Esophagus squamous epithelium (tissue), 5 donors: ENCODE measurements around the gene GGTLC1. TPM values are rescaled to one million over a fixed set of nuclear protein-coding genes. Genes with fewer than 3 reads are reported as not detected.

Source experiments
- DNase-seq: peaks from one replicate; lab custom pipeline; 2025; lab: John Stamatoyannopoulos, UW
- H3K27ac ChIP-seq, 4 donors: fragments of 200-600 bp; sonication (generic); one replicate each; pipeline ENCODE4 v1.5.1; 2016 to 2019; ENCODE audit warnings: mild to moderate bottlenecking in 1 of 4
- H3K27me3 ChIP-seq, 4 donors: fragments of 200-600 bp; sonication (generic); 1 replicate in 3 of 4; 2 replicates in 1 of 4; pipeline versions ENCODE4 v1.5.1 to v1.6.0; 2017 to 2021; ENCODE audit warnings: antibody characterized with exemption in 1 of 4
- H3K36me3 ChIP-seq, 3 donors: fragments of 200-600 bp; sonication (generic); one replicate each; pipeline ENCODE4 v1.5.1; 2016 to 2019
- H3K4me1 ChIP-seq, 3 donors: fragments of 200-600 bp; sonication (generic); one replicate each; pipeline ENCODE4 v1.5.1; 2017 to 2019
- H3K4me3 ChIP-seq, 4 donors: fragments of 200-600 bp; sonication (generic); 1 replicate in 3 of 4; 2 replicates in 1 of 4; pipeline ENCODE4 v1.5.1; 2016 to 2019; ENCODE audit warnings: mild to moderate bottlenecking in 2 of 4, moderate library complexity in 1 of 4
- H3K9me3 ChIP-seq, 3 donors: fragments of 200-600 bp; sonication (generic); one replicate each; pipeline ENCODE4 v1.5.1; 2016 to 2019
- POLR2A ChIP-seq, 4 donors: fragments of 450-650 bp; IDR thresholded peaks; one replicate each; pipeline ENCODE4 v1.6.1; 2017; ENCODE audit warnings: antibody characterized with exemption in 4 of 4, mild to moderate bottlenecking in 4 of 4, moderate library complexity in 3 of 4
- WGBS, 2 donors: methylation state at CpG; one replicate each; pipeline ENCODE4 v1.1.5; 2018; 5-methylcytosine and 5-hydroxymethylcytosine counted together
- intact Hi-C: fragments of 100-400 bp; cut with DNase I; formaldehyde crosslinking; loops from one replicate; pipeline ENCODE4 v1.15.0; 2022
- total RNA-seq, 4 donors: library from RNA; depleted of rRNA; stranded (reverse); fragments of >200 nt; gene quantifications; one replicate each; pipeline ENCODE4 v1.1.0, GENCODE V29; 2016
- TF ChIP-seq, protein P1 (sequence below), 6 experiments: fragments of 450-650 bp in 4 of 6; fragments of 200-600 bp in 2 of 6; sonication (generic) in 2 of 6; IDR thresholded peaks; one replicate each; pipeline ENCODE4 v1.5.1; 2016 to 2019; ENCODE audit warnings: antibody characterized with exemption in 6 of 6, mild to moderate bottlenecking in 4 of 6, moderate library complexity in 4 of 6
- donor health status: DM: yes; HTN: yes; CAD: no.

GGTLC1 gene
- total RNA-seq, 4 donors from 2014 or later, result not detected

DNA sequence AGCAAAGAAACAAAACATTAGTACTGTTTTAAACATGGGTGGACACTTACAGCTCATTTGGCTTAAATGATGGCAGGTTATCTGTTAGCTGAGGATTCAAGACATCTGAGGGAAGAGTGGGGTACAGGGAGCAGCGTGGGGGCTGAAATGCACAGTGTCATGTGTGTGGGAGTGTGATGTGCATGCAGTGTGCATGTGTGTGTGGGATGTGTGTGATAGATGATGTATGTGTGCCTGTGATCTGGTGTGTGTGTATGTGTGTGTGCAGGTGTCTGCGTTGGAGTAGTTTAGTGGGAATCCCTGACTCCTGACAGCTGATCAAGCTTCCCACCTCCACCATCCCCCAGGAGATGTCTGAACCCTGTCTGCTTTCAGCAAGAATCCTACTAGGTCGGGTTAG, 25.4 kb upstream of the GGTLC1 start:
- WGBS, 2 donors, result 71 to 81% methylated on average over 3 of the region's 3 CpGs
- TF ChIP-seq POLR2A (IDR thresholded peaks at IDR 0.05), result no peak
- intact Hi-C loops, result no loop called here

DNA sequence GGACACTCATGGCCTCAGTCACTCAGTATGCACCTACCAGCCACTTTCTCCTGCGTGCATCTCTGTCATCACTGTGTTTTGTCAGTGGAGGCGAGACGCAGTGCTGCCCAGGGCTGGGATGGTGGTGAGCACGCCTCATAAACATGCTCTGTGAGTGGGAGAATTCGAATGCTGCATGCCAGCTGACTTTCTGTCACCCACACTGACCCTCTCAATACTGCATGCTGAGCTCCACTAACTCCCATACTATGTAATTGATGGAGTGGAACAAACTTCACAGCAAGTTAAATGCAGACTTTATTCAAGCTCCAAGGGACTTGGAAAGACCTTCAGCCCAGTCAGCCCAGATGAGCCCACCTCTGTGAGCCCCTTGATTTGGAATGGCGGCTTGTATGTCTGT, 22.7 kb upstream of the GGTLC1 start:
- Histone ChIP-seq H3K27me3 (peaks cover 0 to 6% (median 0%) of the 10 kb centered on the region in 4 donors), H3K4me3 (no peak overlapping the region), H3K36me3 (no peaks in the 10 kb centered on the region), H3K9me3 (no peaks in the 10 kb centered on the region), H3K27ac (no peak overlapping the region), H3K4me1 (no peaks in the 10 kb centered on the region)
- intact Hi-C loops, result no loop called here
- TF ChIP-seq, protein P1, sequence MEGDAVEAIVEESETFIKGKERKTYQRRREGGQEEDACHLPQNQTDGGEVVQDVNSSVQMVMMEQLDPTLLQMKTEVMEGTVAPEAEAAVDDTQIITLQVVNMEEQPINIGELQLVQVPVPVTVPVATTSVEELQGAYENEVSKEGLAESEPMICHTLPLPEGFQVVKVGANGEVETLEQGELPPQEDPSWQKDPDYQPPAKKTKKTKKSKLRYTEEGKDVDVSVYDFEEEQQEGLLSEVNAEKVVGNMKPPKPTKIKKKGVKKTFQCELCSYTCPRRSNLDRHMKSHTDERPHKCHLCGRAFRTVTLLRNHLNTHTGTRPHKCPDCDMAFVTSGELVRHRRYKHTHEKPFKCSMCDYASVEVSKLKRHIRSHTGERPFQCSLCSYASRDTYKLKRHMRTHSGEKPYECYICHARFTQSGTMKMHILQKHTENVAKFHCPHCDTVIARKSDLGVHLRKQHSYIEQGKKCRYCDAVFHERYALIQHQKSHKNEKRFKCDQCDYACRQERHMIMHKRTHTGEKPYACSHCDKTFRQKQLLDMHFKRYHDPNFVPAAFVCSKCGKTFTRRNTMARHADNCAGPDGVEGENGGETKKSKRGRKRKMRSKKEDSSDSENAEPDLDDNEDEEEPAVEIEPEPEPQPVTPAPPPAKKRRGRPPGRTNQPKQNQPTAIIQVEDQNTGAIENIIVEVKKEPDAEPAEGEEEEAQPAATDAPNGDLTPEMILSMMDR (IDR thresholded peaks at IDR 0.05), result no peak
- TF ChIP-seq POLR2A (IDR thresholded peaks at IDR 0.05), result no peak
- DNase-seq, result no peak
- 79% methylated on average over 5 to 6 of the region's 6 CpGs for WGBS, 2 donors

More for the DNA sequence above, 25.4 kb upstream of the GGTLC1 start:
- no peak for DNase-seq
- Histone ChIP-seq H3K27ac (no peak overlapping the region), H3K36me3 (no peaks in the 10 kb centered on the region), H3K27me3 (peaks cover 0 to 16% (median 0%) of the 10 kb centered on the region in 4 donors), H3K4me1 (no peaks in the 10 kb centered on the region), H3K9me3 (no peaks in the 10 kb centered on the region), H3K4me3 (no peak overlapping the region)

DNA sequence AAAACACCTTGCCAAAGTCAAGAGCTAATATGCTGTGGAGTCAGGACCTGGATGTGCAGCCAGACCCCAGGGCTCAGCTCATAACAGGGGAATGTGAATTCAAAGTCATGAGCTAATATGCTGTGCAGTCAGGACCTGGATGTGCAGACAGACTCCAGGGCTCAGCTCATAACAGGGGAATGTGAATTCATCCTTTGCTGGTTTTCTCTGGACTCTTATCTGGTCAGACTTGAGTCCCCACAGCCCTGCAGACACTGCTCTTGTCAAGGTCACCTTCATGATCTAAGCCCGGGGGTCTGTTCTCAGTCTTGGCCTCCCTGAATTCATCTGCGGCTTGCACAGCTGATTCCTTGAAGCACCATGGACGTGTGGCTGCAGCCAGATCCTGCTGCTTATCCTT, 19.2 kb upstream of the GGTLC1 start:
- intact Hi-C loops, result no loop called here

DNA sequence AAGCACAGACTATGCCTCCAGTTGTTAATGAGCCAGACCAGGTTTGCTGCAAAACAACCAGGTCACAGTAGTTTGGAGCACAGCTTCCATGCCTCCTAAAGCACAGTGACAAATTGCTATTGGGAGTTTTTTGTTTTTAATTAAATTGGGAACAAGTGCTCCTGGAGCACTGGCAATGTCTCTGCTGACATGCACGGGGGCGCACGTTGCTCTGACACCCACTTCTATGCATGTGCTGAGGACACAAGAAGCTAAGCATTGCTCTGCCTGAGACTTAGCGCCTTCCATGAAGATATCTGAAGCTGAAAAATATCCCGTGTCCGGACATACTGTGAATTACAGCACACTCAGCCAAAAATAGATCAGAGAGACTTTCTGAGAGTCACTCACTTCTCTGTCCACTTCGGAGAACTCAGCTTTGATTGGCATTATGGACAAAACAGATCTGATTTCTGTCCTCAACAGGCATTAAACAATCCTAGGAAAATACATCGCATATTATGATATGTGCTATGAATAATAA, 18.6 kb upstream of the GGTLC1 start:
- no peak overlapping the region for H3K27ac ChIP-seq
- H3K4me3 ChIP-seq, result no peak overlapping the region
- 76 to 77% methylated on average over 8 of the region's 8 CpGs for WGBS, 2 donors
- intact Hi-C loops, result no loop called here
- no peak for TF ChIP-seq POLR2A (IDR thresholded peaks at IDR 0.05)
- TF ChIP-seq, protein P1 (IDR thresholded peaks at IDR 0.05), result no peak
- DNase-seq, result no peak
- H3K9me3 ChIP-seq, result no peaks in the 10 kb centered on the region
- H3K27me3 ChIP-seq, result peaks cover 0 to 6% (median 0%) of the 10 kb centered on the region in 4 donors
- H3K4me1 ChIP-seq, result no peaks in the 10 kb centered on the region
- H3K36me3 ChIP-seq, result no peaks in the 10 kb centered on the region

More for the DNA sequence above, 19.2 kb upstream of the GGTLC1 start:
- no peaks in the 10 kb centered on the region for H3K9me3 ChIP-seq
- no peaks in the 10 kb centered on the region for H3K36me3 ChIP-seq
- no peaks in the 10 kb centered on the region for H3K4me1 ChIP-seq
- WGBS, 2 donors, result 75 to 81% methylated on average over 3 of the region's 3 CpGs
- H3K27me3 ChIP-seq, result peaks cover 0 to 3% (median 0%) of the 10 kb centered on the region in 4 donors
- TF ChIP-seq POLR2A (IDR thresholded peaks at IDR 0.05), result no peak
- TF ChIP-seq, protein P1 (IDR thresholded peaks at IDR 0.05), result no peak
- no peak for DNase-seq
- H3K4me3 ChIP-seq, result no peak overlapping the region
- H3K27ac ChIP-seq, result no peak overlapping the region

DNA sequence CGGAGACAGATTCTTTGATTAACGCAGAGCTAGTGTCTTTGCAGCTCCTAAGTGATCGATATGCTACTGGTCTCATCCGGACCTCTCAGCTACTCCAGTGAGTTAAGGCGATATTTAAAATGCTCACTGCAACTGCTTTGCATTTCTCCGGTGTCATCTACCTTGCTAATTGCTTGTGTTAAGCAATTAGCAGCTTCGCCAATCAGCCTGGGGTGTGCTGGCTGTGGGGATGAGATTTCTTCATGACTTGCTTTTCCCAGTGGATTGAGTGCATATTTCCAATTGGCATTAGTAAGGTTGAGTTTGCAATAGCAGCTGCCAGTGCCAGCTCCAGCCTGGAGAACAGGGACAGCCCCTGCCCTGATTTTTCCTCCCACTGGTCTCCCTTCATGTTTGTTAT, 18.0 kb upstream of the GGTLC1 start:
- DNase-seq, result no peak
- H3K36me3 ChIP-seq, result no peaks in the 10 kb centered on the region
- H3K27ac ChIP-seq, result no peak overlapping the region
- H3K9me3 ChIP-seq, result no peaks in the 10 kb centered on the region
- TF ChIP-seq, protein P1 (IDR thresholded peaks at IDR 0.05), result no peak
- no peak for TF ChIP-seq POLR2A (IDR thresholded peaks at IDR 0.05)
- peaks cover 0 to 11% (median 0%) of the 10 kb centered on the region in 4 donors for H3K27me3 ChIP-seq
- WGBS, 2 donors, result 89 to 90% methylated on average over 7 of the region's 7 CpGs
- intact Hi-C loops, result no loop called here
- no peaks in the 10 kb centered on the region for H3K4me1 ChIP-seq
- H3K4me3 ChIP-seq, result no peak overlapping the region
